GM19025 (cell line): ENCODE measurements around the gene KAT14.
"Not testable (repeated sequence)": the region's sequence is repeated elsewhere in the genome, so short reads cannot be mapped to it uniquely, and the experiment has no call there.

Experiments used
- ATAC-seq: cut with Tn5 transposase; IDR thresholded peaks from one replicate; pipeline ENCODE4 v1.9.1; 2021; ENCODE audit warnings: mild to moderate bottlenecking, low read depth, moderate library complexity; ENCODE audit not compliant: unreplicated experiment

The KAT14 gene, protein sequence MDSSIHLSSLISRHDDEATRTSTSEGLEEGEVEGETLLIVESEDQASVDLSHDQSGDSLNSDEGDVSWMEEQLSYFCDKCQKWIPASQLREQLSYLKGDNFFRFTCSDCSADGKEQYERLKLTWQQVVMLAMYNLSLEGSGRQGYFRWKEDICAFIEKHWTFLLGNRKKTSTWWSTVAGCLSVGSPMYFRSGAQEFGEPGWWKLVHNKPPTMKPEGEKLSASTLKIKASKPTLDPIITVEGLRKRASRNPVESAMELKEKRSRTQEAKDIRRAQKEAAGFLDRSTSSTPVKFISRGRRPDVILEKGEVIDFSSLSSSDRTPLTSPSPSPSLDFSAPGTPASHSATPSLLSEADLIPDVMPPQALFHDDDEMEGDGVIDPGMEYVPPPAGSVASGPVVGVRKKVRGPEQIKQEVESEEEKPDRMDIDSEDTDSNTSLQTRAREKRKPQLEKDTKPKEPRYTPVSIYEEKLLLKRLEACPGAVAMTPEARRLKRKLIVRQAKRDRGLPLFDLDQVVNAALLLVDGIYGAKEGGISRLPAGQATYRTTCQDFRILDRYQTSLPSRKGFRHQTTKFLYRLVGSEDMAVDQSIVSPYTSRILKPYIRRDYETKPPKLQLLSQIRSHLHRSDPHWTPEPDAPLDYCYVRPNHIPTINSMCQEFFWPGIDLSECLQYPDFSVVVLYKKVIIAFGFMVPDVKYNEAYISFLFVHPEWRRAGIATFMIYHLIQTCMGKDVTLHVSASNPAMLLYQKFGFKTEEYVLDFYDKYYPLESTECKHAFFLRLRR

GRCh38 chr20:18137412-18138265, at the start of gene KAT14, which contains the start of gene PET117:
Gene KAT14, plus strand, starts transcription at chr20:18137863. Its CDS starts 4,798 bp downstream, at chr20:18142661.
Gene PET117, plus strand, starts transcription at chr20:18137863. Its CDS starts 93 bp downstream, at chr20:18137956.
- ATAC-seq = peak; percentile 87

DNA sequence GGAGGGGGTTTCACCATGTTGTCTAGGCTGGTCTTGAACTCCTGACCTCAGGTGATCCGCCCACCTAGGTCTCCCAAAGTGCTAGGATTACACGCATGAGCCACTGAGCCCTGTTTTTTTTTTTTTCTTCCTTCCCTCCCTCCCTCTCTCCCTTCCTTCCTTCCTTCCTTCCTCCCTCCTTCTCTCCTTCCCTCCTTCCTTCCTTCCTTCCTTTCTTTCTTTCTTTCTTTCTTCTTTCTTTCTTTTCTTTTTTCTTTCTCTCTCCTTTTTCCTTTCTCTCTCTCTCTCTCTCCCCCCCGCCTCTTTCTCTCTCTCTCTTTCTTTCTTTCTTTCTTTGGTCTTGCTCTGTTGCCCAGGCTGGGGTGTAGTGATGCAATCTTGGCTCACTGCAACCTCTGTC, 49.4 kb upstream of the KAT14 start:
- not testable (repeated sequence) for ATAC-seq

DNA sequence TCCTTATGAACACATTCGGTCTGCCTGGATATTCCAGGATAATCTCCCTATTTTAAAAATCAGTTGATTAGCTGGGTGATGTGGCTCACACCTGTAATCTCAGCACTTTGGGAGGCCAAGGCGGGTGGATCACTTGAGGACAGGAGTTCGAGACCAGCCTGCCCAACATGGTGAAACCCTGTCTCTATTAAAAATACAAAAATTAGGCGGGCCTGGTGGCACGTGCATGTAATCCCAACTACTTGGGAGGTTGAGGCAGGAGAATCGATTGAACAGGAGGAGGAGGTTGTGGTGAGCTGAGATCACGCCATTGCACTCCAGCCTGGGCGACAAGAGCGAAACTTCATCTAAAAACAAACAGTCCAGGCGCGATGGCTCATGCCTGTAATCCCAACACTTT, 48.8 kb upstream of the KAT14 start:
- ATAC-seq = not testable (repeated sequence)

- ATAC-seq = no peak
Observed at GRCh38 chr20:18090044-18090443, 47.6 kb upstream of the KAT14 start.

GRCh38 chr20:18090477-18090876, 47.2 kb upstream of the KAT14 start:
- ATAC-seq = no peak

GRCh38 chr20:18091623-18092022, 46.0 kb upstream of the KAT14 start:
- no peak for ATAC-seq

DNA sequence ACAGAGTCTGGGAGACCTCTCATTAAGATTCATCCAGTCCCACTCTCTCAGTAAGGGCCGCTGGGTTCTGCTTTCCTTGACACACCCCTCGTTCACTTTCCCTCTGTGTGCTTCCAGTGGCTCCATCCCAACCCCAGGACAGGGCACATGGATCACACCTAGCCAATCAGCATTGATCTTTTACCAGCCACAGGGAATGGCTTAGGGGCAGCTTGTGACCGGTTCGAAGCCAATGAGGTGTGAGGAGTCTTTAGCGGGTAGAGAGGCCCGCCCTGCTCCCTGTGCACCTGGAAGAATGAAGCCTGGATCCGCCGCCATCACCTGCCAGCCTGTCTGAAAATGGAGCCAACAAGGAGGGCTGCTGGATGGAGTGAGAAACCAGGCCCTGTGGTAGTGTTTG, 44.8 kb upstream of the KAT14 start:
- no peak for ATAC-seq

DNA sequence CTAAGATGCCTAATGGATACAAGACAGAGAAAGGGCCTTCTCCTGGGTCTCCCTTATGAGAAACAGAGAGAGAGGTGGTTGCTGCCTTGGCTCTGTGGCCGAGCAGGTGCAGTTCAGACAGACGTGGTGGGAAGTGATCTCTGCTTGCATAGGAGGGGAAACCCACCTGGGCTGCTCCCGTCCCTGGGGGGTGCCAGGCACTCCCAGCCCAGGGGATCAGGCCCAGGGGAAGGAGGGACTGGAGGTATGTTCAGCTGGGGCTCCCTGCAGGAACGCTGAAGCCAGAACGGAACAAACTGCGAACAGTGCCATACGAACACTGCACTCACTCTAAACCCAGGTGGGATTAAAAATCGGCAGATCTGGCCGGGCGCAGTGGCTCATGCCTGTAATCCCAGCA, 44.3 kb upstream of the KAT14 start:
- ATAC-seq = no peak

GRCh38 chr20:18094191-18094590, 43.5 kb upstream of the KAT14 start:
- no peak for ATAC-seq

DNA sequence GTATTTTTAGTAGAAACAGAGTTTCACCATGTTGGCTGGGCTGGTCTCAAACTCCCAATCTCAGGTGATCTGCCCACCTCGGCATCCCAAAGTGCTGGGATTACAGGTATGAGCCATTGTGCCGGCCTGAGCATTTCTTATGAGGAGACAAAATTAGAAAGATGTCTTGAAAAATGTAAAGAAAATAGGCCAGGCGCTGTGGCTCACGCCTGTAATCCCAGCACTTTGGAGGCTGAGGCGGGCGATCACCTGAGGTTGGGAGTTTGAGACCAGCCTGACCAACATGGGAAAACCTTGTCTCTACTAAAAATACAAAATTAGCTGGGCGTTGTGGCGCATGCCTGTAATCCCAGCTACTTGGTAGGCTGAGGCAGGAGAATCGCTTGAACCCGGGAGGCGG, 37.1 kb upstream of the KAT14 start:
- not testable (repeated sequence) for ATAC-seq

- ATAC-seq = no peak
Observed at GRCh38 chr20:18101125-18101810, 36.4 kb upstream of the KAT14 start.

GRCh38 chr20:18103497-18103896, 34.2 kb upstream of the KAT14 start:
- ATAC-seq = no peak

DNA sequence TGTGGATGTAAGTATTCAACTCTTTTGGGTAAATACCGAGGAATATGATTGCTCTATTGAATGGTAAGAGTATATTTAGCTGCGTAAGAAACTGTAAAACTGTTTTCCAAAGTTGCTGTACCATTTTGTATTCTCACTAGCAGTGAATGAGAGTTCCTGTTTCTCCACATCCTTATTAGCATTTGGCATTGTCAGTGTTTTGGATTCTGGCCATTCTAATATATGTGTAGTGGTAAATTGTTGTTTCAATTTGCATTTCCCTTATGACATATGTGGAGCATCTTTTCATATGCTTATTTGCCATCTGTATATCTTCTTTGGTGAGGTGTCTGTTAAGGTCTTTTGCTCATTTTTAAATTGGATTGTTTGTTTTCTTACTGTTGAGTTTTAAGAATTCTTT, 29.3 kb upstream of the KAT14 start:
- no peak for ATAC-seq

GRCh38 chr20:18128574-18128973, 9.1 kb upstream of the KAT14 start:
- ATAC-seq = not testable (repeated sequence)

DNA sequence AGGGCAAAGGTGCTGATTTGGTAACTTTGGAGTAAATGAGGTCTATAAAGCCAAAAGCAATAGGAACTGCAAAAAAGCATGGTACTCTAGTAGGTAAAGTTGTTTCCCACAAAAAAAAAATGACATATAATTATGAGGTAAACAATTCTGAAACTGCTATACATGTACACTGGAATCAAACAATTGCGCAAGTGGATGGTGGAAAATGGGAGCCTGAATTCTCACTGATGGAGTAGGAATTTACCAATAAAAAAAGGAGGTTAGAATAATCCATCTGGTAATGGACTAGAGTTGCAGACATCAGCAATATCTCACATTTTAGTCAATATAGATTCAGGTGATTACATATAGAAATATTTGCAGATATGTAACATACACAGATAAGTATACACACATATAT, 5.0 kb upstream of the KAT14 start:
- no peak for ATAC-seq

DNA sequence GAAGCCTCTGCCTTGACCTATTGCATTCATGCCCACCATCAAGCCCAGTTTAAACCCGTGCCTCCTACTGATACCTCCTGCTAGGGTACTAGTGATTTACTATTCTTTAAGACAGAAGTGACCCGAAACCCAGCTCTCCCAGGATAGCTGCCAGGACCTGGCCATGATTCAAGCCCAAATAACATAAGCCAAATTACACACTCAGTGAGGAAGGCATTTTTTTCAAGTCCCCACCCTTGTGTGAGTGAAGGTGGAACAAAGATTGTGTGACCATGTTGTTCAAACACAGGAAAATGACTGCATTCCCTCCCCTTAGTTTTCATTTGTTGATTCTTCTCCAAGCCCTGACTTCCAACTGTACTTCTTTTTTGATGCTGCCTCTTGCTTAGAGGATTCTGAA, 3.7 kb upstream of the KAT14 start:
- ATAC-seq = no peak

GRCh38 chr20:18138266-18138582, 561 bp downstream of the KAT14 start:
- peak; percentile 32 for ATAC-seq

DNA sequence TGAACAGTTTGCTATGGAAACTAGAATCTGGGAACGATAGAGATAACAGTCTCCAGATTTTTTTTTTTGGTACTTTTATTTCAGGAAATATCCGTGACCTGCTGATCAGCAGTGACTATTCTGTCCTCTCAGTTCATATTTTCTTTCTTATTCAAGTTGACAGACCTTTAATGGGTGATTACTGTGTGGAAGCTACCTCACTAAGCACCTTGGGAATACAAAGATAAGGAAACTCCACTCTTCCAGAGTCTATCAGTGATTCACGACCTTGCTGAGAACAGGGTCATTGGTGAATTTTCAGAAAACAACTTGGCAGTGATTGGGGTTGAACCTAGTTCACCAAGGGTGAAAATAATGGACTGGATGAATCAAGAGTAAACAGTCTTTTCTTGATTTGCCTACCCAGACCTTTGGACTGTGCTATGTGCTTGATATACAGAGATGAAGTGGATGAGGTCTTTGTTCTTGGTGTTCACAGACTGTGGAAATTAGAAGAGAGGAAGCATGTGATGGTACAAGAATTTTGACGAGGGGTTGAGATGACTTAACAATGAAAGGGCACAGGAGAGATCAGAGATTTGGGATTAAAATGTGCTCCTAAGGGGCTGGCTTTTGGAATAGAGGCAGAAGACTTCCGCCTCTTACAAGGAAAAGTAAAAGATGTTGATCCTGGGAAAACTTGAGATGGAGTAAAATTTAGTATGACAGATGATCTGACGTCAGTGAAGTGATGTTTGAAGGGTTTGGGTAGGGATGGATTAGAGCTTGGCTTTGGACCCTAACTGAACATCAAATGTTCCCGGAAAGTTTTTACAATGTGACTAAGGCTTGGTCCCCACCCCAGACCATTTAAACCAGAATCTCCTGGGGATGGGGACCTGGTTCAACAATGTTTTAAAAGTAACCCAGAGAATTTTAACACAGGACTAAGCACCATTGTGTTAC, 1.2 kb downstream of the KAT14 start:
- no peak for ATAC-seq

GRCh38 chr20:18139832-18140231, 2.2 kb downstream of the KAT14 start:
- no peak for ATAC-seq
